K562 (cell line): ENCODE results near the gene HIPK1. TPM values are rescaled to one million over a fixed set of nuclear protein-coding genes. Genes with fewer than 3 reads are reported as not detected.
A peak's percentile ranks its signal among the peaks of the same experiment; 100 is the strongest.

Experiments
- BCOR ChIP-seq: fragments of 450-650 bp; IDR thresholded peaks from 2 replicates; pipeline ENCODE4 v1.6.1; 2016
- BDP1 ChIP-seq: IDR thresholded peaks from 3 replicates; pipeline ENCODE4 v1.6.1; 2011; ENCODE audit not compliant: insufficient read length, insufficient read depth
- BHLHE40 ChIP-seq: IDR thresholded peaks from 2 replicates; pipeline ENCODE4 v1.6.1; 2011; ENCODE audit warnings: low read length, improper control_type of control experiment
- HDAC2 ChIP-seq: fragments of 450-650 bp; IDR thresholded peaks from 2 replicates; pipeline ENCODE4 v1.6.1; 2016; ENCODE audit warnings: mild to moderate bottlenecking
- RBM34 ChIP-seq: fragments of 200-400 bp; formaldehyde crosslinking; IDR thresholded peaks from 2 replicates; pipeline ENCODE4 v1.6.1; 2018; ENCODE audit warnings: low read length, borderline replicate concordance; ENCODE audit not compliant: insufficient read depth
- ZC3H11A ChIP-seq: IDR thresholded peaks from 2 replicates; pipeline ENCODE4 v1.6.1; 2012; ENCODE audit warnings: low read depth, low read length, improper control_type of control experiment
- polyA plus RNA-seq, 8 experiments: library from polyadenylated mRNA; depleted of rRNA in 4 of 8; stranded (reverse) in 5 of 8; unstranded in 3 of 8; fragments of >200 nt; fragmentation: Nextera tagmentation in 2 of 8; fragmentation: Illumina TruSeq in 1 of 8; extraction: Ambion mirVana in 2 of 8; extraction: Trizol in 1 of 8; gene quantifications; 2 replicates each; pipeline versions ENCODE4 v1.2.1 to v1.2.3, GENCODE V29; 2011 to 2014; ENCODE audit warnings: inconsistent platforms in 1 of 8, missing spikeins in 1 of 8
- total RNA-seq, 7 experiments: library from RNA; depleted of rRNA in 6 of 7; stranded (reverse); fragments of >200 nt in 6 of 7; fragmentation: Illumina TruSeq in 2 of 7; extraction: Trizol in 2 of 7; gene quantifications; 2 replicates each; pipeline versions ENCODE4 v1.2.1 to v1.2.3, GENCODE V29; 2011 to 2021; ENCODE audit warnings: low replicate concordance in 1 of 7
- TF ChIP-seq, protein P1 (sequence below): fragments of 450-650 bp; IDR thresholded peaks from 2 replicates; pipeline ENCODE4 v1.6.1; 2018; ENCODE audit not compliant: partially characterized antibody
- TF ChIP-seq, protein P2 (sequence below): fragments of 450-650 bp; conservative IDR thresholded peaks from 2 replicates; pipeline ENCODE4 v1.6.1; 2016; ENCODE audit warnings: missing genetic modification characterization, low read depth, mild to moderate bottlenecking, missing compliant biosample characterization, moderate library complexity
- TF ChIP-seq, protein P3 (sequence below): fragments of 450-650 bp; IDR thresholded peaks from 2 replicates; pipeline ENCODE4 v1.6.1; 2017; ENCODE audit warnings: antibody characterized with exemption, mild to moderate bottlenecking
- TF ChIP-seq, protein P4 (sequence below), 2 experiments: fragments of 450-650 bp in 1 of 2; IDR thresholded peaks; 2 replicates each; pipeline ENCODE4 v1.6.1; 2011 to 2017; ENCODE audit warnings: low read depth in 2 of 2, antibody characterized with exemption in 1 of 2, borderline replicate concordance in 1 of 2, low read length in 1 of 2, mild to moderate bottlenecking in 1 of 2, mixed read lengths in 1 of 2; ENCODE audit not compliant: control insufficient read depth in 1 of 2
- TF ChIP-seq, protein P5 (sequence below): fragments of 450-650 bp; IDR thresholded peaks from 2 replicates; pipeline ENCODE4 v1.6.1; 2016; ENCODE audit warnings: borderline replicate concordance

The HIPK1 gene
- total and polyA plus RNA-seq, 9 of the 15 experiments (the other 6 are each of a cell fraction or from before 2014, with no cell fraction given), result 10.0 to 57.9 (median 29.6) TPM

DNA sequence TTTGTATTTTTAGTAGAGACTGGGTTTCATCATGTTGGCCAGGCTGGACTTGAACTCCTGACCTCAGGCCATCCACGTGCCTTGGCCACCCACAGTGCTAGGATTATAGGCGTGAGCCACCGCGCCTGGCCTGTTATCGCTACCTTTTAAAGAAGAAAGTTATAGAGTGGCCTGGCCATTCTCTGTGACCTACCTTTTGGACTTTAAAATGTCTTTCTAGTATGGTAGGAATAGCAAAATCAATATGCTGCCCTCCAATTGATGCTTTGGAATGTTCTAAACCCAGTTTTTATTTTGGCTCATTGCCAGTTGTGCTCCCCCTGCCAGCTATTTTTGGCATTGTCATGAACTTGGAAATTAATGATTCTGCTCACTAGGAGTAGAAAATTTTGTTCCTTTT, 19.9 kb downstream of the HIPK1 start (continued):
- TF ChIP-seq, protein P1, sequence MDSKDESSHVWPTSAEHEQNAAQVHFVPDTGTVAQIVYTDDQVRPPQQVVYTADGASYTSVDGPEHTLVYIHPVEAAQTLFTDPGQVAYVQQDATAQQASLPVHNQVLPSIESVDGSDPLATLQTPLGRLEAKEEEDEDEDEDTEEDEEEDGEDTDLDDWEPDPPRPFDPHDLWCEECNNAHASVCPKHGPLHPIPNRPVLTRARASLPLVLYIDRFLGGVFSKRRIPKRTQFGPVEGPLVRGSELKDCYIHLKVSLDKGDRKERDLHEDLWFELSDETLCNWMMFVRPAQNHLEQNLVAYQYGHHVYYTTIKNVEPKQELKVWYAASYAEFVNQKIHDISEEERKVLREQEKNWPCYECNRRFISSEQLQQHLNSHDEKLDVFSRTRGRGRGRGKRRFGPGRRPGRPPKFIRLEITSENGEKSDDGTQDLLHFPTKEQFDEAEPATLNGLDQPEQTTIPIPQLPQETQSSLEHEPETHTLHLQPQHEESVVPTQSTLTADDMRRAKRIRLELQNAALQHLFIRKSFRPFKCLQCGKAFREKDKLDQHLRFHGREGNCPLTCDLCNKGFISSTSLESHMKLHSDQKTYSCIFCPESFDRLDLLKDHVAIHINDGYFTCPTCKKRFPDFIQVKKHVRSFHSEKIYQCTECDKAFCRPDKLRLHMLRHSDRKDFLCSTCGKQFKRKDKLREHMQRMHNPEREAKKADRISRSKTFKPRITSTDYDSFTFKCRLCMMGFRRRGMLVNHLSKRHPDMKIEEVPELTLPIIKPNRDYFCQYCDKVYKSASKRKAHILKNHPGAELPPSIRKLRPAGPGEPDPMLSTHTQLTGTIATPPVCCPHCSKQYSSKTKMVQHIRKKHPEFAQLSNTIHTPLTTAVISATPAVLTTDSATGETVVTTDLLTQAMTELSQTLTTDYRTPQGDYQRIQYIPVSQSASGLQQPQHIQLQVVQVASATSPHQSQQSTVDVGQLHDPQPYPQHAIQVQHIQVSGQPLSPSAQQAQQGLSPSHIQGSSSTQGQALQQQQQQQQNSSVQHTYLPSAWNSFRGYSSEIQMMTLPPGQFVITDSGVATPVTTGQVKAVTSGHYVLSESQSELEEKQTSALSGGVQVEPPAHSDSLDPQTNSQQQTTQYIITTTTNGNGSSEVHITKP, result peak; percentile 63
- TF ChIP-seq BHLHE40, result peak; percentile 73
- TF ChIP-seq, protein P2, sequence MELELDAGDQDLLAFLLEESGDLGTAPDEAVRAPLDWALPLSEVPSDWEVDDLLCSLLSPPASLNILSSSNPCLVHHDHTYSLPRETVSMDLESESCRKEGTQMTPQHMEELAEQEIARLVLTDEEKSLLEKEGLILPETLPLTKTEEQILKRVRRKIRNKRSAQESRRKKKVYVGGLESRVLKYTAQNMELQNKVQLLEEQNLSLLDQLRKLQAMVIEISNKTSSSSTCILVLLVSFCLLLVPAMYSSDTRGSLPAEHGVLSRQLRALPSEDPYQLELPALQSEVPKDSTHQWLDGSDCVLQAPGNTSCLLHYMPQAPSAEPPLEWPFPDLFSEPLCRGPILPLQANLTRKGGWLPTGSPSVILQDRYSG (tag), result 0 out of 2 replicates have a peak, but pooled peaks have one; percentile 53
- 0 out of 2 replicates have a peak, but pooled peaks have one; percentile 39 for TF ChIP-seq HDAC2
- TF ChIP-seq RBM34, result no peak
- TF ChIP-seq, protein P3, sequence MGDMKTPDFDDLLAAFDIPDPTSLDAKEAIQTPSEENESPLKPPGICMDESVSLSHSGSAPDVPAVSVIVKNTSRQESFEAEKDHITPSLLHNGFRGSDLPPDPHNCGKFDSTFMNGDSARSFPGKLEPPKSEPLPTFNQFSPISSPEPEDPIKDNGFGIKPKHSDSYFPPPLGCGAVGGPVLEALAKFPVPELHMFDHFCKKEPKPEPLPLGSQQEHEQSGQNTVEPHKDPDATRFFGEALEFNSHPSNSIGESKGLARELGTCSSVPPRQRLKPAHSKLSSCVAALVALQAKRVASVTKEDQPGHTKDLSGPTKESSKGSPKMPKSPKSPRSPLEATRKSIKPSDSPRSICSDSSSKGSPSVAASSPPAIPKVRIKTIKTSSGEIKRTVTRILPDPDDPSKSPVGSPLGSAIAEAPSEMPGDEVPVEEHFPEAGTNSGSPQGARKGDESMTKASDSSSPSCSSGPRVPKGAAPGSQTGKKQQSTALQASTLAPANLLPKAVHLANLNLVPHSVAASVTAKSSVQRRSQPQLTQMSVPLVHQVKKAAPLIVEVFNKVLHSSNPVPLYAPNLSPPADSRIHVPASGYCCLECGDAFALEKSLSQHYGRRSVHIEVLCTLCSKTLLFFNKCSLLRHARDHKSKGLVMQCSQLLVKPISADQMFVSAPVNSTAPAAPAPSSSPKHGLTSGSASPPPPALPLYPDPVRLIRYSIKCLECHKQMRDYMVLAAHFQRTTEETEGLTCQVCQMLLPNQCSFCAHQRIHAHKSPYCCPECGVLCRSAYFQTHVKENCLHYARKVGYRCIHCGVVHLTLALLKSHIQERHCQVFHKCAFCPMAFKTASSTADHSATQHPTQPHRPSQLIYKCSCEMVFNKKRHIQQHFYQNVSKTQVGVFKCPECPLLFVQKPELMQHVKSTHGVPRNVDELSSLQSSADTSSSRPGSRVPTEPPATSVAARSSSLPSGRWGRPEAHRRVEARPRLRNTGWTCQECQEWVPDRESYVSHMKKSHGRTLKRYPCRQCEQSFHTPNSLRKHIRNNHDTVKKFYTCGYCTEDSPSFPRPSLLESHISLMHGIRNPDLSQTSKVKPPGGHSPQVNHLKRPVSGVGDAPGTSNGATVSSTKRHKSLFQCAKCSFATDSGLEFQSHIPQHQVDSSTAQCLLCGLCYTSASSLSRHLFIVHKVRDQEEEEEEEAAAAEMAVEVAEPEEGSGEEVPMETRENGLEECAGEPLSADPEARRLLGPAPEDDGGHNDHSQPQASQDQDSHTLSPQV, result peak; percentile 94
- TF ChIP-seq, protein P4, sequence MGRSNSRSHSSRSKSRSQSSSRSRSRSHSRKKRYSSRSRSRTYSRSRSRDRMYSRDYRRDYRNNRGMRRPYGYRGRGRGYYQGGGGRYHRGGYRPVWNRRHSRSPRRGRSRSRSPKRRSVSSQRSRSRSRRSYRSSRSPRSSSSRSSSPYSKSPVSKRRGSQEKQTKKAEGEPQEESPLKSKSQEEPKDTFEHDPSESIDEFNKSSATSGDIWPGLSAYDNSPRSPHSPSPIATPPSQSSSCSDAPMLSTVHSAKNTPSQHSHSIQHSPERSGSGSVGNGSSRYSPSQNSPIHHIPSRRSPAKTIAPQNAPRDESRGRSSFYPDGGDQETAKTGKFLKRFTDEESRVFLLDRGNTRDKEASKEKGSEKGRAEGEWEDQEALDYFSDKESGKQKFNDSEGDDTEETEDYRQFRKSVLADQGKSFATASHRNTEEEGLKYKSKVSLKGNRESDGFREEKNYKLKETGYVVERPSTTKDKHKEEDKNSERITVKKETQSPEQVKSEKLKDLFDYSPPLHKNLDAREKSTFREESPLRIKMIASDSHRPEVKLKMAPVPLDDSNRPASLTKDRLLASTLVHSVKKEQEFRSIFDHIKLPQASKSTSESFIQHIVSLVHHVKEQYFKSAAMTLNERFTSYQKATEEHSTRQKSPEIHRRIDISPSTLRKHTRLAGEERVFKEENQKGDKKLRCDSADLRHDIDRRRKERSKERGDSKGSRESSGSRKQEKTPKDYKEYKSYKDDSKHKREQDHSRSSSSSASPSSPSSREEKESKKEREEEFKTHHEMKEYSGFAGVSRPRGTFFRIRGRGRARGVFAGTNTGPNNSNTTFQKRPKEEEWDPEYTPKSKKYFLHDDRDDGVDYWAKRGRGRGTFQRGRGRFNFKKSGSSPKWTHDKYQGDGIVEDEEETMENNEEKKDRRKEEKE (IDR thresholded peaks at IDR 0.05; ENCODE audit: borderline replicate concordance in 1 of 2, control insufficient read depth in 1 of 2, low read depth in 2 of 2, low read length in 1 of 2), result no peak
- no peak for TF ChIP-seq BDP1
- no peak for TF ChIP-seq ZC3H11A
- TF ChIP-seq BCOR, result peak; percentile 62; the same call in 1 of the 2 replicates
- TF ChIP-seq, protein P5, sequence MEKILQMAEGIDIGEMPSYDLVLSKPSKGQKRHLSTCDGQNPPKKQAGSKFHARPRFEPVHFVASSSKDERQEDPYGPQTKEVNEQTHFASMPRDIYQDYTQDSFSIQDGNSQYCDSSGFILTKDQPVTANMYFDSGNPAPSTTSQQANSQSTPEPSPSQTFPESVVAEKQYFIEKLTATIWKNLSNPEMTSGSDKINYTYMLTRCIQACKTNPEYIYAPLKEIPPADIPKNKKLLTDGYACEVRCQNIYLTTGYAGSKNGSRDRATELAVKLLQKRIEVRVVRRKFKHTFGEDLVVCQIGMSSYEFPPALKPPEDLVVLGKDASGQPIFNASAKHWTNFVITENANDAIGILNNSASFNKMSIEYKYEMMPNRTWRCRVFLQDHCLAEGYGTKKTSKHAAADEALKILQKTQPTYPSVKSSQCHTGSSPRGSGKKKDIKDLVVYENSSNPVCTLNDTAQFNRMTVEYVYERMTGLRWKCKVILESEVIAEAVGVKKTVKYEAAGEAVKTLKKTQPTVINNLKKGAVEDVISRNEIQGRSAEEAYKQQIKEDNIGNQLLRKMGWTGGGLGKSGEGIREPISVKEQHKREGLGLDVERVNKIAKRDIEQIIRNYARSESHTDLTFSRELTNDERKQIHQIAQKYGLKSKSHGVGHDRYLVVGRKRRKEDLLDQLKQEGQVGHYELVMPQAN, result no peak
